ENCODE results near the gene LCOR.

Gene LCOR

GRCh38 chr10:97011397-97011796 is 179.3 kb downstream of the LCOR start:
- Histone ChIP-seq H3K9me3 (ENCODE audit: control insufficient read depth, low read length) (peaks cover 5% of the 10 kb centered on the region), H3K36me3 (ENCODE audit: control insufficient read depth, insufficient read depth, low read length) (no peaks in the 10 kb centered on the region), H3K4me3 (ENCODE audit: extremely low read depth, insufficient read depth, low read length, poor library complexity, severe bottlenecking) (no peak overlapping the region), H3K27ac (ENCODE audit: low read depth, low read length, severe bottlenecking) (no peak overlapping the region), H3K4me1 (ENCODE audit: control insufficient read depth, insufficient read depth, low read length, poor library complexity, severe bottlenecking) (no peaks in the 10 kb centered on the region)

GRCh38 chr10:97012470-97012869 is 180.4 kb downstream of the LCOR start:
- Histone ChIP-seq H3K27ac (ENCODE audit: low read depth, low read length, severe bottlenecking) (no peak overlapping the region), H3K4me1 (ENCODE audit: control insufficient read depth, insufficient read depth, low read length, poor library complexity, severe bottlenecking) (peaks cover 6% of the 10 kb centered on the region), H3K4me3 (ENCODE audit: extremely low read depth, insufficient read depth, low read length, poor library complexity, severe bottlenecking) (no peak overlapping the region), H3K9me3 (ENCODE audit: control insufficient read depth, low read length) (no peaks in the 10 kb centered on the region), H3K36me3 (ENCODE audit: control insufficient read depth, insufficient read depth, low read length) (no peaks in the 10 kb centered on the region)
- whole genome bisulfite sequencing, 2 experiments (ENCODE audit: insufficient coverage in 2 of 2) = 87 to 94% methylated on average over 8 of the region's 8 CpGs

GRCh38 chr10:97013568-97013967 is 181.5 kb downstream of the LCOR start:
- H3K36me3 ChIP-seq (ENCODE audit: control insufficient read depth, insufficient read depth, low read length) = no peaks in the 10 kb centered on the region
- H3K9me3 ChIP-seq (ENCODE audit: control insufficient read depth, low read length) = no peaks in the 10 kb centered on the region
- no peak overlapping the region for H3K27ac ChIP-seq (ENCODE audit: low read depth, low read length, severe bottlenecking)
- WGBS, 2 experiments (ENCODE audit: insufficient coverage in 2 of 2) = 75 to 76% methylated on average over 6 to 8 of the region's 8 CpGs
- no peak overlapping the region for H3K4me3 ChIP-seq (ENCODE audit: extremely low read depth, insufficient read depth, low read length, poor library complexity, severe bottlenecking)
- peaks cover 6% of the 10 kb centered on the region for H3K4me1 ChIP-seq (ENCODE audit: control insufficient read depth, insufficient read depth, low read length, poor library complexity, severe bottlenecking)

- Histone ChIP-seq H3K36me3 (ENCODE audit: control insufficient read depth, insufficient read depth, low read length) (no peaks in the 10 kb centered on the region), H3K27ac (ENCODE audit: low read depth, low read length, severe bottlenecking) (no peak overlapping the region), H3K4me1 (ENCODE audit: control insufficient read depth, insufficient read depth, low read length, poor library complexity, severe bottlenecking) (peaks cover 6% of the 10 kb centered on the region), H3K4me3 (ENCODE audit: extremely low read depth, insufficient read depth, low read length, poor library complexity, severe bottlenecking) (no peak overlapping the region), H3K9me3 (ENCODE audit: control insufficient read depth, low read length) (no peaks in the 10 kb centered on the region)
- WGBS, 2 experiments (ENCODE audit: insufficient coverage in 2 of 2) = 97 to 98% methylated on average over 5 to 7 of the region's 8 CpGs
Measured at GRCh38 chr10:97013983-97014382, 181.9 kb downstream of the LCOR start.

- no CpG with 5 or more reads among the region's 1 CpG for WGBS, 2 experiments (ENCODE audit: insufficient coverage in 2 of 2)
- H3K9me3 ChIP-seq (ENCODE audit: control insufficient read depth, low read length) = no peaks in the 10 kb centered on the region
- H3K36me3 ChIP-seq (ENCODE audit: control insufficient read depth, insufficient read depth, low read length) = no peaks in the 10 kb centered on the region
- H3K4me3 ChIP-seq (ENCODE audit: extremely low read depth, insufficient read depth, low read length, poor library complexity, severe bottlenecking) = no peak overlapping the region
- H3K27ac ChIP-seq (ENCODE audit: low read depth, low read length, severe bottlenecking) = no peak overlapping the region
- H3K4me1 ChIP-seq (ENCODE audit: control insufficient read depth, insufficient read depth, low read length, poor library complexity, severe bottlenecking) = peaks cover 8% of the 10 kb centered on the region
Measured at GRCh38 chr10:97015240-97015639, 183.1 kb downstream of the LCOR start.

- H3K27ac ChIP-seq (ENCODE audit: low read depth, low read length, severe bottlenecking) = no peak overlapping the region
- H3K4me3 ChIP-seq (ENCODE audit: extremely low read depth, insufficient read depth, low read length, poor library complexity, severe bottlenecking) = no peak overlapping the region
- WGBS, 2 experiments (ENCODE audit: insufficient coverage in 2 of 2) = 86 to 93% methylated on average over 9 to 10 of the region's 15 CpGs
- H3K9me3 ChIP-seq (ENCODE audit: control insufficient read depth, low read length) = no peaks in the 10 kb centered on the region
- no peaks in the 10 kb centered on the region for H3K36me3 ChIP-seq (ENCODE audit: control insufficient read depth, insufficient read depth, low read length)
- peaks cover 11% of the 10 kb centered on the region for H3K4me1 ChIP-seq (ENCODE audit: control insufficient read depth, insufficient read depth, low read length, poor library complexity, severe bottlenecking)
Measured at GRCh38 chr10:97016728-97017473, 184.8 kb downstream of the LCOR start.

GRCh38 chr10:97017474-97017903 is 185.4 kb downstream of the LCOR start:
- WGBS, 2 experiments (ENCODE audit: insufficient coverage in 2 of 2) = 77 to 91% methylated on average over 3 to 4 of the region's 5 CpGs
- Histone ChIP-seq H3K4me3 (ENCODE audit: extremely low read depth, insufficient read depth, low read length, poor library complexity, severe bottlenecking) (no peak overlapping the region), H3K9me3 (ENCODE audit: control insufficient read depth, low read length) (no peaks in the 10 kb centered on the region), H3K4me1 (ENCODE audit: control insufficient read depth, insufficient read depth, low read length, poor library complexity, severe bottlenecking) (peaks cover 11% of the 10 kb centered on the region), H3K36me3 (ENCODE audit: control insufficient read depth, insufficient read depth, low read length) (no peaks in the 10 kb centered on the region), H3K27ac (ENCODE audit: low read depth, low read length, severe bottlenecking) (no peak overlapping the region)

GRCh38 chr10:97018251-97019212 is 186.4 kb downstream of the LCOR start:
- WGBS, 2 experiments (ENCODE audit: insufficient coverage in 2 of 2) = 90 to 92% methylated on average over 11 to 15 of the region's 18 CpGs

GRCh38 chr10:97019213-97019844 is 187.2 kb downstream of the LCOR start:
- 86 to 87% methylated on average over 9 to 12 of the region's 12 CpGs for WGBS, 2 experiments (ENCODE audit: insufficient coverage in 2 of 2)
- Histone ChIP-seq H3K27ac (ENCODE audit: low read depth, low read length, severe bottlenecking) (no peak overlapping the region), H3K4me3 (ENCODE audit: extremely low read depth, insufficient read depth, low read length, poor library complexity, severe bottlenecking) (no peak overlapping the region), H3K4me1 (ENCODE audit: control insufficient read depth, insufficient read depth, low read length, poor library complexity, severe bottlenecking) (peaks cover 17% of the 10 kb centered on the region), H3K36me3 (ENCODE audit: control insufficient read depth, insufficient read depth, low read length) (no peaks in the 10 kb centered on the region), H3K9me3 (ENCODE audit: control insufficient read depth, low read length) (no peaks in the 10 kb centered on the region)

More at GRCh38 chr10:97018251-97019212, 186.4 kb downstream of the LCOR start:
- no peaks in the 10 kb centered on the region for H3K9me3 ChIP-seq (ENCODE audit: control insufficient read depth, low read length)
- no peak overlapping the region for H3K27ac ChIP-seq (ENCODE audit: low read depth, low read length, severe bottlenecking)
- H3K4me1 ChIP-seq (ENCODE audit: control insufficient read depth, insufficient read depth, low read length, poor library complexity, severe bottlenecking) = peaks cover 16% of the 10 kb centered on the region
- H3K4me3 ChIP-seq (ENCODE audit: extremely low read depth, insufficient read depth, low read length, poor library complexity, severe bottlenecking) = no peak overlapping the region
- no peaks in the 10 kb centered on the region for H3K36me3 ChIP-seq (ENCODE audit: control insufficient read depth, insufficient read depth, low read length)

- H3K27ac ChIP-seq (ENCODE audit: low read depth, low read length, severe bottlenecking) = no peak overlapping the region
- peaks cover 17% of the 10 kb centered on the region for H3K4me1 ChIP-seq (ENCODE audit: control insufficient read depth, insufficient read depth, low read length, poor library complexity, severe bottlenecking)
- WGBS, 2 experiments (ENCODE audit: insufficient coverage in 2 of 2) = 60 to 66% methylated on average over 25 of the region's 25 CpGs
- H3K9me3 ChIP-seq (ENCODE audit: control insufficient read depth, low read length) = no peaks in the 10 kb centered on the region
- H3K4me3 ChIP-seq (ENCODE audit: extremely low read depth, insufficient read depth, low read length, poor library complexity, severe bottlenecking) = no peak overlapping the region
- H3K36me3 ChIP-seq (ENCODE audit: control insufficient read depth, insufficient read depth, low read length) = no peaks in the 10 kb centered on the region
Measured at GRCh38 chr10:97020452-97021400, 188.6 kb downstream of the LCOR start.

All from mesodermal cell (in vitro differentiated cells).